Measurements from ENCODE around the gene NDUFAF4. TPM values are rescaled to one million over a fixed set of nuclear protein-coding genes. Genes with fewer than 3 reads are reported as not detected.

The NDUFAF4 gene
- total RNA-seq, 1 donor from 2014 or later: 63.0 TPM

- DNase-seq (ENCODE audit: low spot score): no peak
- peak overlapping the region; percentile 89 for H3K27ac Mint-ChIP-seq
Observed at GRCh38 chr6:96923871-96924493, 26.3 kb upstream of the NDUFAF4 start.

GRCh38 chr6:96923400-96923799, 25.7 kb upstream of the NDUFAF4 start:
- H3K4me3 Mint-ChIP-seq (ENCODE audit: low read depth): peak overlapping the region; percentile 7
- peak overlapping the region; percentile 3 for H3K27ac Mint-ChIP-seq
- no peaks in the 10 kb centered on the region for H3K9me3 Mint-ChIP-seq
- no peaks in the 10 kb centered on the region for H3K36me3 Mint-ChIP-seq (ENCODE audit: low read depth)
- no peak for DNase-seq (ENCODE audit: low spot score)
- H3K4me1 Mint-ChIP-seq (ENCODE audit: low read depth): peaks cover 35% of the 10 kb centered on the region
- H3K27me3 Mint-ChIP-seq (ENCODE audit: low read depth): peaks cover 13% of the 10 kb centered on the region
- intact Hi-C loops (cut with micrococcal nuclease): loop anchor here (10.0 kb wide), 2 partner anchors 399 to 1349 kb away; partner anchors contain the start of genes MANEA and UFL1

More at GRCh38 chr6:96923871-96924493, 26.3 kb upstream of the NDUFAF4 start:
- Mint-ChIP-seq H3K27me3 (ENCODE audit: low read depth) (peaks cover 11% of the 10 kb centered on the region), H3K9me3 (no peaks in the 10 kb centered on the region), H3K4me3 (ENCODE audit: low read depth) (peak overlapping the region; percentile 89), H3K4me1 (ENCODE audit: low read depth) (peaks cover 35% of the 10 kb centered on the region), H3K36me3 (ENCODE audit: low read depth) (no peaks in the 10 kb centered on the region)
- intact Hi-C loops (cut with micrococcal nuclease): loop anchor here (1.0 to 10.0 kb wide), 6 partner anchors 15 to 1349 kb away; partner anchors contain the start of genes GPR63, MANEA, NDUFAF4 and UFL1

GRCh38 chr6:96917098-96917497, 19.4 kb upstream of the NDUFAF4 start:
- peaks cover 11% of the 10 kb centered on the region for H3K4me1 Mint-ChIP-seq (ENCODE audit: low read depth)
- H3K4me3 Mint-ChIP-seq (ENCODE audit: low read depth): no peak overlapping the region
- H3K27me3 Mint-ChIP-seq (ENCODE audit: low read depth): peaks cover 15% of the 10 kb centered on the region
- DNase-seq (ENCODE audit: low spot score): no peak
- no peaks in the 10 kb centered on the region for H3K9me3 Mint-ChIP-seq
- no peak overlapping the region for H3K27ac Mint-ChIP-seq
- intact Hi-C loops (cut with micrococcal nuclease): no loop called here
- no peaks in the 10 kb centered on the region for H3K36me3 Mint-ChIP-seq (ENCODE audit: low read depth)

- no peak overlapping the region for H3K4me3 Mint-ChIP-seq (ENCODE audit: low read depth)
- H3K4me1 Mint-ChIP-seq (ENCODE audit: low read depth): no peaks in the 10 kb centered on the region
- no peaks in the 10 kb centered on the region for H3K9me3 Mint-ChIP-seq
- peaks cover 13% of the 10 kb centered on the region for H3K27me3 Mint-ChIP-seq (ENCODE audit: low read depth)
- DNase-seq (ENCODE audit: low spot score): no peak
- H3K36me3 Mint-ChIP-seq (ENCODE audit: low read depth): no peaks in the 10 kb centered on the region
- intact Hi-C loops (cut with micrococcal nuclease): no loop called here
- H3K27ac Mint-ChIP-seq: no peak overlapping the region
Observed at GRCh38 chr6:96913621-96914020, 15.9 kb upstream of the NDUFAF4 start.

- Mint-ChIP-seq H3K27ac (no peak overlapping the region), H3K27me3 (ENCODE audit: low read depth) (peaks cover 13% of the 10 kb centered on the region), H3K36me3 (ENCODE audit: low read depth) (no peaks in the 10 kb centered on the region), H3K4me1 (ENCODE audit: low read depth) (peaks cover 11% of the 10 kb centered on the region), H3K4me3 (ENCODE audit: low read depth) (no peak overlapping the region), H3K9me3 (no peaks in the 10 kb centered on the region)
- DNase-seq (ENCODE audit: low spot score): no peak
- intact Hi-C loops (cut with micrococcal nuclease): no loop called here
Observed at GRCh38 chr6:96911751-96912150, 14.1 kb upstream of the NDUFAF4 start.

- no peaks in the 10 kb centered on the region for H3K9me3 Mint-ChIP-seq
- intact Hi-C loops (cut with micrococcal nuclease): no loop called here
- H3K27me3 Mint-ChIP-seq (ENCODE audit: low read depth): peaks cover 13% of the 10 kb centered on the region
- no peak overlapping the region for H3K4me3 Mint-ChIP-seq (ENCODE audit: low read depth)
- H3K36me3 Mint-ChIP-seq (ENCODE audit: low read depth): no peaks in the 10 kb centered on the region
- H3K27ac Mint-ChIP-seq: no peak overlapping the region
- peaks cover 17% of the 10 kb centered on the region for H3K4me1 Mint-ChIP-seq (ENCODE audit: low read depth)
- DNase-seq (ENCODE audit: low spot score): no peak
Observed at GRCh38 chr6:96911171-96911570, 13.5 kb upstream of the NDUFAF4 start.

- Mint-ChIP-seq H3K27me3 (ENCODE audit: low read depth) (peaks cover 7% of the 10 kb centered on the region), H3K27ac (no peak overlapping the region), H3K4me1 (ENCODE audit: low read depth) (peaks cover 24% of the 10 kb centered on the region), H3K36me3 (ENCODE audit: low read depth) (no peaks in the 10 kb centered on the region), H3K4me3 (ENCODE audit: low read depth) (no peak overlapping the region), H3K9me3 (no peaks in the 10 kb centered on the region)
- intact Hi-C loops (cut with micrococcal nuclease): loop anchor here (5.0 kb wide), 2 partner anchors 72 to 1103 kb away; no protein-coding TSS in a partner anchor
- no peak for DNase-seq (ENCODE audit: low spot score)
Observed at GRCh38 chr6:96909811-96910210, 12.1 kb upstream of the NDUFAF4 start.

GRCh38 chr6:96907498-96907897, 9.8 kb upstream of the NDUFAF4 start:
- Mint-ChIP-seq H3K9me3 (no peaks in the 10 kb centered on the region), H3K4me3 (ENCODE audit: low read depth) (no peak overlapping the region), H3K27ac (no peak overlapping the region), H3K4me1 (ENCODE audit: low read depth) (peaks cover 24% of the 10 kb centered on the region), H3K36me3 (ENCODE audit: low read depth) (no peaks in the 10 kb centered on the region), H3K27me3 (ENCODE audit: low read depth) (peaks cover 4% of the 10 kb centered on the region)
- intact Hi-C loops (cut with micrococcal nuclease): loop anchor here (1.0 to 5.0 kb wide), 4 partner anchors 10 to 1100 kb away; partner anchors contain the start of genes KLHL32 and NDUFAF4
- DNase-seq (ENCODE audit: low spot score): no peak

- Mint-ChIP-seq H3K9me3 (no peaks in the 10 kb centered on the region), H3K4me3 (ENCODE audit: low read depth) (no peak overlapping the region), H3K27me3 (ENCODE audit: low read depth) (peaks cover 7% of the 10 kb centered on the region), H3K27ac (no peak overlapping the region), H3K4me1 (ENCODE audit: low read depth) (peaks cover 21% of the 10 kb centered on the region), H3K36me3 (ENCODE audit: low read depth) (peaks cover 8% of the 10 kb centered on the region)
- intact Hi-C loops (cut with micrococcal nuclease): no loop called here
- no peak for DNase-seq (ENCODE audit: low spot score)
Observed at GRCh38 chr6:96900873-96901272, 3.2 kb upstream of the NDUFAF4 start.

GRCh38 chr6:96899451-96899998, 1.8 kb upstream of the NDUFAF4 start:
- no peak overlapping the region for H3K27ac Mint-ChIP-seq
- intact Hi-C loops (cut with micrococcal nuclease): loop anchor here (5.0 to 10.0 kb wide), 3 partner anchors 357 to 385 kb away; partner anchors contain the start of genes MMS22L and UFL1
- peaks cover 19% of the 10 kb centered on the region for H3K4me1 Mint-ChIP-seq (ENCODE audit: low read depth)
- DNase-seq (ENCODE audit: low spot score): no peak
- peaks cover 13% of the 10 kb centered on the region for H3K36me3 Mint-ChIP-seq (ENCODE audit: low read depth)
- H3K9me3 Mint-ChIP-seq: no peaks in the 10 kb centered on the region
- H3K4me3 Mint-ChIP-seq (ENCODE audit: low read depth): no peak overlapping the region
- peaks cover 7% of the 10 kb centered on the region for H3K27me3 Mint-ChIP-seq (ENCODE audit: low read depth)

GRCh38 chr6:96899019-96899418, 1.3 kb upstream of the NDUFAF4 start:
- peaks cover 16% of the 10 kb centered on the region for H3K36me3 Mint-ChIP-seq (ENCODE audit: low read depth)
- DNase-seq (ENCODE audit: low spot score): no peak
- intact Hi-C loops (cut with micrococcal nuclease): loop anchor here (5.0 to 10.0 kb wide), 3 partner anchors 357 to 386 kb away; partner anchors contain the start of genes MMS22L and UFL1
- H3K27me3 Mint-ChIP-seq (ENCODE audit: low read depth): peaks cover 7% of the 10 kb centered on the region
- peaks cover 19% of the 10 kb centered on the region for H3K4me1 Mint-ChIP-seq (ENCODE audit: low read depth)
- no peak overlapping the region for H3K4me3 Mint-ChIP-seq (ENCODE audit: low read depth)
- no peak overlapping the region for H3K27ac Mint-ChIP-seq
- no peaks in the 10 kb centered on the region for H3K9me3 Mint-ChIP-seq

GRCh38 chr6:96898241-96898851, 655 bp upstream of the NDUFAF4 start:
- peaks cover 7% of the 10 kb centered on the region for H3K27me3 Mint-ChIP-seq (ENCODE audit: low read depth)
- no peaks in the 10 kb centered on the region for H3K9me3 Mint-ChIP-seq
- H3K36me3 Mint-ChIP-seq (ENCODE audit: low read depth): peaks cover 18% of the 10 kb centered on the region
- DNase-seq (ENCODE audit: low spot score): no peak
- H3K27ac Mint-ChIP-seq: peak overlapping the region; percentile 91
- intact Hi-C loops (cut with micrococcal nuclease): loop anchor here (5.0 to 10.0 kb wide), 3 partner anchors 356 to 386 kb away; partner anchors contain the start of genes MMS22L and UFL1
- peaks cover 19% of the 10 kb centered on the region for H3K4me1 Mint-ChIP-seq (ENCODE audit: low read depth)
- peak overlapping the region; percentile 94 for H3K4me3 Mint-ChIP-seq (ENCODE audit: low read depth)

GRCh38 chr6:96889146-96889545, 8.5 kb downstream of the NDUFAF4 start:
- intact Hi-C loops (cut with micrococcal nuclease): no loop called here
- no peak for DNase-seq (ENCODE audit: low spot score)
- Mint-ChIP-seq H3K4me3 (ENCODE audit: low read depth) (no peak overlapping the region), H3K27me3 (ENCODE audit: low read depth) (no peaks in the 10 kb centered on the region), H3K9me3 (no peaks in the 10 kb centered on the region), H3K36me3 (ENCODE audit: low read depth) (peaks cover 26% of the 10 kb centered on the region), H3K4me1 (ENCODE audit: low read depth) (peaks cover 6% of the 10 kb centered on the region), H3K27ac (no peak overlapping the region)

Measured in activated T-helper 2 cell treated with anti-CD3 and anti-CD28 coated beads, Interferon-gamma antibody, Interleukin-2, Interleukin-4, amounts not matched to agents 10 μg/mL and 5 μg/mL and 100 μg/mL, durations not matched to agents 14 hours and 24 hours and 36 hours (primary cell).